PC-9 (cell line): ENCODE measurements around the gene SLC32A1. TPM values are rescaled to one million over a fixed set of nuclear protein-coding genes. Genes with fewer than 3 reads are reported as not detected.

Experiments used
- BruUV-seq: library from RNA; stranded (reverse); fragments of 400-500 nt; replicated peaks from 2 replicates; lab custom pipeline; 2021; lab: Mats Ljungman, UMichigan
- CTCF ChIA-PET: fragments of 300-600 bp; sonication (Branson Sonifier 250); formaldehyde crosslinking; loops from one replicate; lab custom pipeline; 2022; ENCODE audit warnings: antibody characterized with exemption; lab: Charles Lee
- POLR2A ChIA-PET: fragments of 300-600 bp; sonication (Branson Sonifier 250); formaldehyde crosslinking; loops from one replicate; lab custom pipeline; 2022; ENCODE audit warnings: antibody characterized with exemption; ENCODE audit not compliant: unreplicated experiment; lab: Charles Lee
- DNase-seq, 2 experiments: peaks; one replicate each; pipeline versions ENCODE4 v3.0.0 to v3.0.0-alpha.2; 2015 to 2022; ENCODE audit warnings: mixed read lengths in 1 of 2
- H2AFZ ChIP-seq: fragments of 200-600 bp; sonication (generic); 2 replicates; pipeline ENCODE4 v1.8.1; 2017; ENCODE audit warnings: antibody characterized with exemption
- H3F3A ChIP-seq: fragments of 200-600 bp; sonication (generic); 2 replicates; pipeline ENCODE4 v1.8.1; 2017; ENCODE audit warnings: antibody characterized with exemption, mild to moderate bottlenecking, low read depth; ENCODE audit not compliant: insufficient read depth
- H3K27ac ChIP-seq: fragments of 200-600 bp; sonication (generic); 2 replicates; pipeline ENCODE4 v1.6.1; 2016; ENCODE audit warnings: mixed run types
- H3K27me3 ChIP-seq: fragments of 200-600 bp; sonication (generic); 2 replicates; pipeline ENCODE4 v1.6.1; 2016; ENCODE audit warnings: low read depth, mixed run types; ENCODE audit not compliant: insufficient read depth
- H3K36me3 ChIP-seq: fragments of 200-600 bp; sonication (generic); 2 replicates; pipeline ENCODE4 v1.6.1; 2016; ENCODE audit warnings: low read depth, mixed run types
- H3K4me1 ChIP-seq: fragments of 200-600 bp; sonication (generic); replicated peaks from 2 replicates; pipeline ENCODE4 v1.6.1; 2016; ENCODE audit warnings: mixed run types; ENCODE audit not compliant: insufficient read depth
- H3K4me2 ChIP-seq: fragments of 200-600 bp; sonication (generic); 2 replicates; pipeline ENCODE4 v1.6.1; 2017; ENCODE audit warnings: mixed run types
- H3K4me3 ChIP-seq: fragments of 200-600 bp; sonication (generic); 2 replicates; pipeline ENCODE4 v1.6.1; 2016; ENCODE audit warnings: mixed run types
- H3K79me2 ChIP-seq: fragments of 200-600 bp; sonication (generic); 2 replicates; pipeline ENCODE4 v1.6.1; 2017; ENCODE audit warnings: low read depth, mixed run types
- H3K9me2 ChIP-seq: fragments of 200-600 bp; sonication (generic); 2 replicates; pipeline ENCODE4 v1.8.1; 2017; ENCODE audit warnings: mild to moderate bottlenecking; ENCODE audit not compliant: insufficient read depth
- H3K9me3 ChIP-seq: fragments of 200-600 bp; sonication (generic); 2 replicates; pipeline ENCODE4 v1.8.1; 2016; ENCODE audit warnings: low read depth; ENCODE audit not compliant: insufficient read depth
- H4K20me1 ChIP-seq: fragments of 200-600 bp; sonication (generic); 2 replicates; pipeline ENCODE4 v1.8.1; 2017; ENCODE audit not compliant: insufficient read depth
- CTCF ChIP-seq: fragments of 200-600 bp; sonication (generic); conservative IDR thresholded peaks from 2 replicates; pipeline ENCODE4 v1.6.1; 2017; ENCODE audit warnings: mixed run types, antibody characterized with exemption, mild to moderate bottlenecking, moderate library complexity
- EZH2 ChIP-seq: fragments of 200-600 bp; sonication (generic); IDR thresholded peaks from 2 replicates; pipeline ENCODE4 v1.8.0; 2017; ENCODE audit warnings: antibody characterized with exemption, low read depth
- intact Hi-C: fragments of 100-400 bp; cut with micrococcal nuclease; formaldehyde crosslinking; loops from one replicate; pipeline ENCODE4 v1.10.0; 2022; ENCODE audit not compliant: unreplicated experiment
- total RNA-seq: library from RNA; stranded (reverse); gene quantifications from 2 replicates; pipeline ENCODE4 v1.2.3, GENCODE V29; 2021

SLC32A1 gene
- total RNA-seq, 1 experiment from 2014 or later, result not detected

DNA sequence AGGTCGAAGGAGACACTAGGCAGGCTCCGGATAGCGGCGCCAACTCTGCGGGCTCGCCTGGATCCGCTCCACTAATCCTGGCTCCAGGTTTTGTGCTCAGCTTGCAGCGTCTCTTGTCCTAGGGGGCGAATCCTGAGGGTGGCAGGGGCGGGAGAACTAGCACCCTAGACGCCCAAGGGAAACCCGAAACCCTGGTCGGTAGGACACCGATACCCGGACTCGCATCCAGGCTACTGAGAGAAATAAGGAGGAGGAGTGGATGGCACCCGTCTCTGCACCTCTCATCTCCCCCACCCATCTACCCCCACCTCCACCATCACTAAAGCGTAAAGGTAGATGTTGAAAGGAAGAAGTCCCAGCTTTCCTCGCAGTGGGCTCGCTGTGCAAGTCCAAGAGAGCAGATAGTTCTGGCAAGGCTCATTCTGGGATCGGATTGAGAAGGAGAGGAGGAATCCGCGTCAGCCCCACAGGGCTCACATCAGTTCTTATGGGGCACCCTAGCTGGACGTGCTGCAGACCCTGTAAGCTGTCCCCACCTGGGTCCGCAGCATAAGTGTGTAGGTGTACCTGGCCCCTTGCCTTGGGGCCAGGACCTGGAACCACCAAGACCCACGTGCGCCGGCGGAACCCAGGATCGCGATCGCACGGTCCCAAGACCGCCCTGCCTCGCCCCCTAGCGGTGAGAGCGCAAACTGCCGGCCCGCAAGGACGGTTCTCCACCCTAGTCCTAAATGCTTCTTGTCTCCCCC is 6.9 kb downstream of the SLC32A1 start:
- no peak overlapping the region for H3K4me3 ChIP-seq
- TF ChIP-seq EZH2 (no peak), CTCF (peak; percentile 96)
- no peaks in the 10 kb centered on the region for H3K79me2 ChIP-seq
- H2AFZ ChIP-seq, result no peak overlapping the region
- POLR2A ChIA-PET, result no interaction called here
- H4K20me1 ChIP-seq, result no peaks in the 10 kb centered on the region
- BruUV-seq, result no TSS peak
- CTCF ChIA-PET, result interaction anchor here (0.7 kb wide), 1 partner anchor 104 kb away, joined by 3 read pairs; no protein-coding TSS in a partner anchor
- intact Hi-C loops, result loop anchor here (5.0 to 10.0 kb wide), 3 partner anchors 84 to 396 kb away; no protein-coding TSS in a partner anchor
- DNase-seq, result peak in 1 of 2 experiments; percentile 38
- peaks cover 82% of the 10 kb centered on the region for H3K27me3 ChIP-seq
- no peaks in the 10 kb centered on the region for H3K4me1 ChIP-seq
- no peaks in the 10 kb centered on the region for H3F3A ChIP-seq
- H3K9me2 ChIP-seq, result no peaks in the 10 kb centered on the region
- H3K36me3 ChIP-seq, result no peaks in the 10 kb centered on the region
- H3K9me3 ChIP-seq, result no peaks in the 10 kb centered on the region; the same call in 1 of the 2 replicates
- H3K27ac ChIP-seq, result no peak overlapping the region
- peak overlapping the region; percentile 45; the same call in 1 of the 2 replicates for H3K4me2 ChIP-seq

- H3K9me2 ChIP-seq, result no peaks in the 10 kb centered on the region
- no peaks in the 10 kb centered on the region; the same call in 1 of the 2 replicates for H3K9me3 ChIP-seq
- POLR2A ChIA-PET, result no interaction called here
- no peak for DNase-seq
- intact Hi-C loops, result loop anchor here (5.0 to 10.0 kb wide), 3 partner anchors 84 to 397 kb away; no protein-coding TSS in a partner anchor
- CTCF ChIA-PET, result no interaction called here
- no peaks in the 10 kb centered on the region for H3K79me2 ChIP-seq
- TF ChIP-seq CTCF, result peak; percentile 33; the same call in 1 of the 2 replicates
- TF ChIP-seq EZH2, result no peak
- no TSS peak for BruUV-seq
- H3F3A ChIP-seq, result no peaks in the 10 kb centered on the region
- H4K20me1 ChIP-seq, result no peaks in the 10 kb centered on the region
- H3K4me2 ChIP-seq, result peak overlapping the region; percentile 45; the same call in 1 of the 2 replicates
- no peaks in the 10 kb centered on the region for H3K36me3 ChIP-seq
- H3K4me3 ChIP-seq, result no peak overlapping the region
- peaks cover 85% of the 10 kb centered on the region for H3K27me3 ChIP-seq
- H2AFZ ChIP-seq, result no peak overlapping the region
- H3K4me1 ChIP-seq, result no peaks in the 10 kb centered on the region
- no peak overlapping the region for H3K27ac ChIP-seq
These were observed 7.4 kb downstream of the SLC32A1 start for GRCh38 chr20:38731738-38732113.

DNA sequence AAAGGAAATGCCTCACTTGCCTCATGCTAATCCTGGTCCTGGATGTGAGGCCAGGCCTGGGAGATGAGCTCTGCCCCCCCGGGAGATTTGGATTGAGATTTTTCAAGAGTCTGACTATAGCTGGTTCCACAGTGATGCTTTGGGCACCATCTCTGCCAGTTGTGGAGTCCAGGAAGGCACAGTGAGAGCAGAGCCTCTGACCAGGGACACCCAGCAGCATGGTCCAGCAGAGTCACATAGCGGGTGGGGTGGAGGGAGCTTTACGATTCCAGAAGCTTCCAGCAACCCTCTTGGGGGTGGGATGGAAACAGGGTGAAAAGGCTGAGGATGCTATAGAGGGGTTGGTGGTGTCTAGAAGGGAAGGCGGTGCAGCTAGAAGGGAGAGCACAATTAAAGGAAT is 8.7 kb downstream of the SLC32A1 start:
- H4K20me1 ChIP-seq, result no peaks in the 10 kb centered on the region
- H2AFZ ChIP-seq, result no peak overlapping the region
- no peaks in the 10 kb centered on the region for H3K9me2 ChIP-seq
- H3K9me3 ChIP-seq, result no peaks in the 10 kb centered on the region; the same call in 1 of the 2 replicates
- no peak for DNase-seq
- intact Hi-C loops, result loop anchor here (5.0 to 10.0 kb wide), 3 partner anchors 86 to 398 kb away; no protein-coding TSS in a partner anchor
- POLR2A ChIA-PET, result no interaction called here
- H3K27ac ChIP-seq, result no peak overlapping the region
- no peaks in the 10 kb centered on the region for H3K36me3 ChIP-seq
- H3F3A ChIP-seq, result no peaks in the 10 kb centered on the region
- no peaks in the 10 kb centered on the region for H3K79me2 ChIP-seq
- CTCF ChIA-PET, result no interaction called here
- no TSS peak for BruUV-seq
- TF ChIP-seq CTCF (no peak), EZH2 (no peak)
- no peaks in the 10 kb centered on the region for H3K4me1 ChIP-seq
- H3K27me3 ChIP-seq, result peaks cover 91% of the 10 kb centered on the region
- no peak overlapping the region for H3K4me2 ChIP-seq
- no peak overlapping the region for H3K4me3 ChIP-seq
